WTC11 (cell line): ENCODE data around the gene WNT11. TPM values are rescaled to one million over a fixed set of nuclear protein-coding genes. Genes with fewer than 3 reads are reported as not detected.

Experiments
- ATAC-seq: fragments of 200-7000 bp; cut with Tn5 transposase; 2 replicates; pipeline ENCODE4 v1.10.0; 2021; ENCODE audit warnings: mild to moderate bottlenecking, moderate library complexity
- CTCF ChIA-PET: fragments of 300-600 bp; sonication (Branson Sonifier 250); formaldehyde crosslinking; loops from one replicate; lab custom pipeline; 2021; ENCODE audit warnings: antibody characterized with exemption; lab: Charles Lee
- POLR2A ChIA-PET: fragments of 350-600 bp; sonication (Branson Sonifier 250); formaldehyde crosslinking; loops from one replicate; lab custom pipeline; 2021; ENCODE audit warnings: antibody characterized with exemption; lab: Charles Lee
- DNase-seq: peaks from one replicate; pipeline ENCODE4 v3.0.0; 2021; ENCODE audit warnings: low spot score
- H3K27ac Mint-ChIP-seq: 2 replicates; pipeline ENCODE4 v1.8.0; 2021; ENCODE audit warnings: mixed read lengths
- H3K27me3 Mint-ChIP-seq: 2 replicates; pipeline ENCODE4 v1.8.0; 2021; ENCODE audit warnings: low read depth, mild to moderate bottlenecking, moderate library complexity, mixed read lengths
- H3K36me3 Mint-ChIP-seq: 2 replicates; pipeline ENCODE4 v1.8.0; 2021; ENCODE audit warnings: mixed read lengths
- H3K4me1 Mint-ChIP-seq: 2 replicates; pipeline ENCODE4 v1.8.0; 2022; ENCODE audit warnings: mixed read lengths
- H3K4me3 Mint-ChIP-seq: 2 replicates; pipeline ENCODE4 v1.8.0; 2021; ENCODE audit warnings: mild to moderate bottlenecking, moderate library complexity, mixed read lengths
- H3K9me3 Mint-ChIP-seq: 2 replicates; pipeline ENCODE4 v1.8.0; 2021; ENCODE audit warnings: mixed read lengths
- AR ChIP-seq: fragments of 250-450 bp; sonication (Bioruptor Pico); IDR thresholded peaks from 2 replicates; pipeline ENCODE4 v1.9.0; 2021; ENCODE audit warnings: mild to moderate bottlenecking
- ATF2 ChIP-seq: sonication (generic); formaldehyde crosslinking; IDR thresholded peaks from 2 replicates; pipeline ENCODE4 v1.8.1; 2022; ENCODE audit warnings: low read depth, missing genetic modification reagents, borderline replicate concordance
- CREM ChIP-seq: sonication (generic); formaldehyde crosslinking; IDR thresholded peaks from 2 replicates; pipeline ENCODE4 v1.8.1; 2022; ENCODE audit warnings: mild to moderate bottlenecking, missing genetic modification reagents, moderate library complexity
- E2F1 ChIP-seq: sonication (generic); formaldehyde crosslinking; IDR thresholded peaks from 2 replicates; pipeline ENCODE4 v1.8.0; 2022; ENCODE audit warnings: mild to moderate bottlenecking, missing genetic modification reagents
- FOXJ3 ChIP-seq: sonication (generic); formaldehyde crosslinking; IDR thresholded peaks from 2 replicates; pipeline ENCODE4 v1.9.0; 2021; ENCODE audit warnings: missing genetic modification reagents, mild to moderate bottlenecking, borderline replicate concordance
- FOXK1 ChIP-seq: sonication (generic); formaldehyde crosslinking; IDR thresholded peaks from 2 replicates; pipeline ENCODE4 v1.8.0; 2022; ENCODE audit warnings: mild to moderate bottlenecking, moderate library complexity, missing genetic modification reagents
- GABPB1 ChIP-seq: sonication (generic); formaldehyde crosslinking; IDR thresholded peaks from 2 replicates; pipeline ENCODE4 v1.8.1; 2023; ENCODE audit warnings: mild to moderate bottlenecking, missing genetic modification reagents
- HMGA2 ChIP-seq: fragments of 250-450 bp; sonication (Bioruptor Pico); IDR thresholded peaks from 2 replicates; pipeline ENCODE4 v1.4.0; 2021; ENCODE audit warnings: mild to moderate bottlenecking, moderate library complexity
- IRF2 ChIP-seq: sonication (generic); formaldehyde crosslinking; IDR thresholded peaks from 2 replicates; pipeline ENCODE4 v1.8.0; 2022; ENCODE audit warnings: low read depth, missing genetic modification reagents, borderline replicate concordance
- JAZF1 ChIP-seq: fragments of 250-450 bp; sonication (Bioruptor Pico); IDR thresholded peaks from 2 replicates; pipeline ENCODE4 v1.9.0; 2021; ENCODE audit warnings: moderate library complexity, mild to moderate bottlenecking, inconsistent platforms
- NFATC4 ChIP-seq: fragments of 250-450 bp; sonication (Bioruptor Pico); IDR thresholded peaks from 2 replicates; pipeline ENCODE4 v1.9.0; 2021; ENCODE audit warnings: mild to moderate bottlenecking
- NR1H2 ChIP-seq: sonication (generic); formaldehyde crosslinking; IDR thresholded peaks from 2 replicates; pipeline ENCODE4 v1.9.0; 2021; ENCODE audit warnings: mild to moderate bottlenecking, moderate library complexity, missing genetic modification reagents
- PRRX2 ChIP-seq: fragments of 250-450 bp; sonication (Bioruptor Pico); IDR thresholded peaks from 2 replicates; pipeline ENCODE4 v1.8.0; 2021; ENCODE audit warnings: mild to moderate bottlenecking
- RORB ChIP-seq: fragments of 250-450 bp; sonication (Bioruptor Pico); IDR thresholded peaks from 2 replicates; pipeline ENCODE4 v1.9.0; 2021; ENCODE audit warnings: mild to moderate bottlenecking
- ZNF317 ChIP-seq: sonication (generic); formaldehyde crosslinking; IDR thresholded peaks from 2 replicates; pipeline ENCODE4 v1.8.1; 2023; ENCODE audit warnings: low read depth, mild to moderate bottlenecking, moderate library complexity, missing genetic modification reagents, borderline replicate concordance
- ZNF396 ChIP-seq: fragments of 250-450 bp; sonication (Bioruptor Pico); IDR thresholded peaks from 2 replicates; pipeline ENCODE4 v1.8.0; 2021; ENCODE audit warnings: mild to moderate bottlenecking, moderate library complexity, borderline replicate concordance
- total RNA-seq: library from RNA; stranded (reverse); gene quantifications from 3 replicates; pipeline ENCODE4 v1.2.3, GENCODE V29; 2021
- TF ChIP-seq, protein P1 (sequence below): sonication (generic); formaldehyde crosslinking; IDR thresholded peaks from 2 replicates; pipeline ENCODE4 v1.8.1; 2023; ENCODE audit warnings: mild to moderate bottlenecking, moderate library complexity, missing genetic modification reagents
- TF ChIP-seq, protein P2 (sequence below): fragments of 250-450 bp; sonication (Bioruptor Pico); IDR thresholded peaks from 2 replicates; pipeline ENCODE4 v1.9.0; 2021; ENCODE audit warnings: mild to moderate bottlenecking
- TF ChIP-seq, protein P3 (sequence below): sonication (generic); formaldehyde crosslinking; IDR thresholded peaks from 2 replicates; pipeline ENCODE4 v1.8.1; 2023; ENCODE audit warnings: mild to moderate bottlenecking, missing genetic modification reagents, moderate library complexity
- TF ChIP-seq, protein P4 (sequence below): sonication (generic); formaldehyde crosslinking; conservative IDR thresholded peaks from 2 replicates; pipeline ENCODE4 v1.8.1; 2022; ENCODE audit warnings: mild to moderate bottlenecking, missing genetic modification reagents

WNT11 gene
- total RNA-seq, 1 experiment from 2014 or later, result 0.79 TPM

DNA sequence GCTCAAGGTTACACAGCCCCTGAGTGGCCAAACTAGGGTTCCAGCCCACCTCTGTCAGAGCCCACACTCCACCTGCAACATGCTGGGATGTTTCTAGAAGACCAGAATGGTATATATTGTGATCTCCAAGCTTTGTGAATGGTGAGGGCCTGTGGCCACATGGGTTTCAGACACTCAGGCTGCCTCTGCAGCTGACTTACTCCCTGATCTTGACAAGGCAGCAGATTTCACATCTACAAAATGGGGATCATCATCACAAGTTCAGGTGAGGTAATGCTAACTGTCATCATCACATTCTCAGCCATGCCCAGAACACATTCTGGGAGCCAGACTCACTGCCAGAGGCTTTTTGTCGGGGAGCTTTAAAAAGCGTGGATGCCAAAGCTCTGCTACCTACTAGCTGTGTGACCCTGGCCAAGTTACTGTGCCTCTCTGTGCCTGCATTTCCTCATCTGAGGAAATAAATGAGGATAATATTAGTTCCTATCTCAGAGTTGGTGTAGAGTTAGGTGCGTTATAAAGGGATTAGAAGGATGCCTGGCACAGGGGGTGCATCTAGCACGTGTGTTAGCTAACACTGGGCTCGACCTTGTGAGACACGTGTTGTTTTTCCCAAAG, 24.9 kb upstream of the WNT11 start:
- no peak for ATAC-seq
- no peak overlapping the region for H3K27ac Mint-ChIP-seq

GRCh38 chr11:76230392-76230791, 24.1 kb upstream of the WNT11 start:
- Mint-ChIP-seq H3K4me3 (no peak overlapping the region), H3K9me3 (no peaks in the 10 kb centered on the region), H3K4me1 (peaks cover 8% of the 10 kb centered on the region), H3K36me3 (no peaks in the 10 kb centered on the region), H3K27me3 (peaks cover 5% of the 10 kb centered on the region), H3K27ac (no peak overlapping the region)
- DNase-seq (no peak), ATAC-seq (no peak)
- CTCF ChIA-PET, result interaction anchor here (0.8 to 3.3 kb wide), 3 partner anchors 12 to 22 kb away, joined by 3 to 33 read pairs (median 4); no protein-coding TSS in a partner anchor
- no peak for TF ChIP-seq NR1H2 (CRISPR knock-in tag)
- TF ChIP-seq, protein P1, sequence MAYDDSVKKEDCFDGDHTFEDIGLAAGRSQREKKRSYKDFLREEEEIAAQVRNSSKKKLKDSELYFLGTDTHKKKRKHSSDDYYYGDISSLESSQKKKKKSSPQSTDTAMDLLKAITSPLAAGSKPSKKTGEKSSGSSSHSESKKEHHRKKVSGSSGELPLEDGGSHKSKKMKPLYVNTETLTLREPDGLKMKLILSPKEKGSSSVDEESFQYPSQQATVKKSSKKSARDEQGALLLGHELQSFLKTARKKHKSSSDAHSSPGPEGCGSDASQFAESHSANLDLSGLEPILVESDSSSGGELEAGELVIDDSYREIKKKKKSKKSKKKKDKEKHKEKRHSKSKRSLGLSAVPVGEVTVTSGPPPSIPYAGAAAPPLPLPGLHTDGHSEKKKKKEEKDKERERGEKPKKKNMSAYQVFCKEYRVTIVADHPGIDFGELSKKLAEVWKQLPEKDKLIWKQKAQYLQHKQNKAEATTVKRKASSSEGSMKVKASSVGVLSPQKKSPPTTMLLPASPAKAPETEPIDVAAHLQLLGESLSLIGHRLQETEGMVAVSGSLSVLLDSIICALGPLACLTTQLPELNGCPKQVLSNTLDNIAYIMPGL, result no peak
- no peak for TF ChIP-seq ZNF396 (CRISPR knock-in tag)
- TF ChIP-seq E2F1 (CRISPR knock-in tag), result no peak
- TF ChIP-seq ZNF317 (CRISPR knock-in tag), result no peak
- no peak for TF ChIP-seq AR
- TF ChIP-seq, protein P2, sequence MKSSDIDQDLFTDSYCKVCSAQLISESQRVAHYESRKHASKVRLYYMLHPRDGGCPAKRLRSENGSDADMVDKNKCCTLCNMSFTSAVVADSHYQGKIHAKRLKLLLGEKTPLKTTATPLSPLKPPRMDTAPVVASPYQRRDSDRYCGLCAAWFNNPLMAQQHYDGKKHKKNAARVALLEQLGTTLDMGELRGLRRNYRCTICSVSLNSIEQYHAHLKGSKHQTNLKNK (CRISPR knock-in tag), result no peak
- TF ChIP-seq CREM (CRISPR knock-in tag), result no peak
- no peak for TF ChIP-seq FOXK1 (CRISPR knock-in tag)
- TF ChIP-seq FOXJ3 (CRISPR knock-in tag), result no peak
- no peak for TF ChIP-seq RORB
- TF ChIP-seq, protein P3, sequence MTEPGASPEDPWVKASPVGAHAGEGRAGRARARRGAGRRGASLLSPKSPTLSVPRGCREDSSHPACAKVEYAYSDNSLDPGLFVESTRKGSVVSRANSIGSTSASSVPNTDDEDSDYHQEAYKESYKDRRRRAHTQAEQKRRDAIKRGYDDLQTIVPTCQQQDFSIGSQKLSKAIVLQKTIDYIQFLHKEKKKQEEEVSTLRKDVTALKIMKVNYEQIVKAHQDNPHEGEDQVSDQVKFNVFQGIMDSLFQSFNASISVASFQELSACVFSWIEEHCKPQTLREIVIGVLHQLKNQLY (CRISPR knock-in tag), result no peak
- no peak for TF ChIP-seq PRRX2
- TF ChIP-seq GABPB1 (CRISPR knock-in tag), result no peak
- POLR2A ChIA-PET, result no interaction called here

More for the DNA sequence above, 24.9 kb upstream of the WNT11 start:
- no peak for DNase-seq
- POLR2A ChIA-PET, result no interaction called here
- peaks cover 8% of the 10 kb centered on the region for H3K4me1 Mint-ChIP-seq
- H3K36me3 Mint-ChIP-seq, result no peaks in the 10 kb centered on the region
- no peak overlapping the region for H3K4me3 Mint-ChIP-seq
- no peaks in the 10 kb centered on the region for H3K9me3 Mint-ChIP-seq
- peaks cover 6% of the 10 kb centered on the region for H3K27me3 Mint-ChIP-seq
- TF ChIP-seq JAZF1 (CRISPR knock-in tag), result no peak
- no peak for TF ChIP-seq IRF2 (CRISPR knock-in tag)
- no peak for TF ChIP-seq HMGA2 (CRISPR knock-in tag)
- TF ChIP-seq ATF2 (CRISPR knock-in tag), result no peak
- TF ChIP-seq NFATC4 (CRISPR knock-in tag), result no peak
- TF ChIP-seq, protein P3 (CRISPR knock-in tag), result no peak
- TF ChIP-seq, protein P4, sequence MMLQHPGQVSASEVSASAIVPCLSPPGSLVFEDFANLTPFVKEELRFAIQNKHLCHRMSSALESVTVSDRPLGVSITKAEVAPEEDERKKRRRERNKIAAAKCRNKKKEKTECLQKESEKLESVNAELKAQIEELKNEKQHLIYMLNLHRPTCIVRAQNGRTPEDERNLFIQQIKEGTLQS (CRISPR knock-in tag), result no peak
- TF ChIP-seq, all 79 proteins: peak for 0
- CTCF ChIA-PET, result interaction anchor here (1.0 to 3.3 kb wide), 3 partner anchors 12 to 88 kb away, joined by 3 to 33 read pairs (median 5); no protein-coding TSS in a partner anchor
